ENCODE data around the gene LY6G6D.
A peak's percentile ranks its signal among the peaks of the same experiment; 100 is the strongest.

Gene LY6G6D

GRCh38 chr6:31727034-31727716 lies 12.0 kb downstream of the LY6G6D start:
- no peak for TF ChIP-seq CTCF (IDR thresholded peaks at IDR 0.05; ENCODE audit: insufficient read depth, missing control alignments)
- FAIRE-seq (no peak), DNase-seq (ENCODE audit: insufficient read length, low spot score) (no peak)

- DNase-seq (ENCODE audit: insufficient read length, low spot score) (no peak), FAIRE-seq (no peak)
- TF ChIP-seq CTCF (IDR thresholded peaks at IDR 0.05; ENCODE audit: insufficient read depth, missing control alignments): no peak
These were observed 12.8 kb downstream of the LY6G6D start for GRCh38 chr6:31727717-31728671.

- DNase-seq (ENCODE audit: insufficient read length, low spot score): no peak
- no peak for TF ChIP-seq CTCF (IDR thresholded peaks at IDR 0.05; ENCODE audit: insufficient read depth, missing control alignments)
- FAIRE-seq: no peak
These were observed 13.8 kb downstream of the LY6G6D start, which contains the start of gene DDAH2 for GRCh38 chr6:31728767-31729514. TSS of gene DDAH2 (minus strand) at chr6:31729299. CDS start at chr6:31729161, 138 bp downstream.

DNA sequence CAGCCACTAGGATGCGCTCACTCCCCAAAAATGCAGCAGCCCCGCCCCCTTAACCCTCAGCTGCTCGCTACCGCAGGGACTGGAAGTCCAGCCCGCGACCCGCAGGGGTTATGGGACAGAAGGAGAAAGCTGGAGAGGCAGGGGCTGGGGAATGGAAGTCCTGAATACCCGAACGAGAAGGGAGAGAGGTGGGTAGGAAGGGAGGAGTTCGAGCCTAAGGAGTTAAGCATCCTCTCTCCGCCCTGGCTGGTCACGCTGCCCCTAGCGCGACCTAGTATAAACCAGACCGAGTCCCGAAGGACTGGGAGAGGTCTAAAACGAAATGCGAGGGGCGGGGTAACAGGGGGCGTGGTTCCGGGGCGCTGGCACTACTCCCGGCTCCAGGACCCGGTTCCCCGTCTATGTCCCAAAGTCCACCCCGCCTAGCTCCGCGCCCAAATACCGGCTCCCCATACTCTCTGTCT lies 14.4 kb downstream of the LY6G6D start:
- FAIRE-seq (no peak), DNase-seq (ENCODE audit: insufficient read length, low spot score) (peak; percentile 79)
- TF ChIP-seq CTCF (IDR thresholded peaks at IDR 0.05; ENCODE audit: insufficient read depth, missing control alignments): peak; percentile 75

GRCh38 chr6:31729979-31730630 lies 15.0 kb downstream of the LY6G6D start:
- FAIRE-seq (no peak), DNase-seq (ENCODE audit: insufficient read length, low spot score) (no peak)
- no peak for TF ChIP-seq CTCF (IDR thresholded peaks at IDR 0.05; ENCODE audit: insufficient read depth, missing control alignments)

GRCh38 chr6:31730631-31731086 lies 15.5 kb downstream of the LY6G6D start:
- FAIRE-seq (no peak), DNase-seq (ENCODE audit: insufficient read length, low spot score) (no peak)
- no peak for TF ChIP-seq CTCF (IDR thresholded peaks at IDR 0.05; ENCODE audit: insufficient read depth, missing control alignments)

Data from D721Med (cell line).